HG03060 (cell line): Measurements from ENCODE around the gene SIX2.
"Not testable (repeated sequence)": the region's sequence is repeated elsewhere in the genome, so short reads cannot be mapped to it uniquely, and the experiment has no call there.

Experiments used
- ATAC-seq: cut with Tn5 transposase; IDR thresholded peaks from one replicate; pipeline ENCODE4 v1.9.1; 2021; ENCODE audit warnings: low read depth, moderate number of reproducible peaks; ENCODE audit not compliant: unreplicated experiment

The SIX2 gene

DNA sequence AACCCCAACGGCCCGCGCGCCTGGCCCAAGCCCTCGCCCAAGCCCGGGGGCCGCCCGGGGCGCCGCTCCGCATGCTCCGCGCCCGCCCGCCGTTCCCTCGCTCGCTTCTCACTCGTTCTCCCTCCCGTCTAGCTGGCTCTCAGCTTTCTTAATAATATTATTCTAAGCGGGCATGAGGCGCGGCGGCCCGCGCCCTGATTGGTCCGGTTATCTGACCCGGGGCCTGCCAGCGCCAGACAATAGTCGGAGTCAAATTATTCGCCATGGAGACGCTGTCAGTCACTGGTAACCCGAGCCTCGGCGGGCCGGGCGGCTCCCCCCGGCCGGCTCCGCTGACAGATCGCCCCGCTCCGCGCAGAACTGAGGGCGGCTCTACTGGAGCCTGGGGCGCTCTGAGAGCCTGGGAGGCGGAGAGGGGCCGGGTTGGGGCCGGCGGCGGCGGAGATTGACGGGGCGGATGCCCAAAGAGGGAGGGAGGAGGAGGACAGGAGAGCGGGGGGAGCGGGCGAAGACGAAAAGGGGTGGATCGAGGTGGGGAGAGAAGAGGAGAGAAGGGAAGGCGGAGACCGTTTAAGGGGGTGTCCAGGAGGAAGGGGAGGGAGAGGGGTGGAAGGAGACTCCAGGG, at the start of gene SIX2:
Gene SIX2 (minus strand): TSS at position 150 of the 625 bp plus-strand sequence. CDS start 342 bp downstream, outside the sequence.
- ATAC-seq = no peak

DNA sequence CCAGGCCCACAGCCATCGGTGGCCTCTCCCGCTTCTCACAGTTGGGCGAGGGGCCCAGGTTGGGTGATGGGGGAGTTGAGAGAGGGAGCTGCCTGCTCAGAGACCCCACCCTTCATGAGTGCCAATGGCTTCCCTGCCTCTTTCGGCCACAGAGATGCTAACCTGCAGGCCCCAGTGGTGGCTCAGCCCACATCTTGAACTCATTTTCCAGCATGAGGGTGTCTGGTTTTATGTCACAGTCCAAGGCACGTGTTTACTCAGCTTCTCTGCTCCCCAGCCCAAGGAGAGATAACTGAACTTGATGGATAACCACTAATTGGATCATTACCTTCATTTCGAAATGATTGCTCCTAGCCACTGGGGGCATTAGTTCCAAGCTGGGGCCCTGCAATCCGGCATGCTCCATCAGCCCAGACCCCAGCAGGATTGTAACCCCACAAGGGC, 45.9 kb upstream of the SIX2 start:
- ATAC-seq = no peak

DNA sequence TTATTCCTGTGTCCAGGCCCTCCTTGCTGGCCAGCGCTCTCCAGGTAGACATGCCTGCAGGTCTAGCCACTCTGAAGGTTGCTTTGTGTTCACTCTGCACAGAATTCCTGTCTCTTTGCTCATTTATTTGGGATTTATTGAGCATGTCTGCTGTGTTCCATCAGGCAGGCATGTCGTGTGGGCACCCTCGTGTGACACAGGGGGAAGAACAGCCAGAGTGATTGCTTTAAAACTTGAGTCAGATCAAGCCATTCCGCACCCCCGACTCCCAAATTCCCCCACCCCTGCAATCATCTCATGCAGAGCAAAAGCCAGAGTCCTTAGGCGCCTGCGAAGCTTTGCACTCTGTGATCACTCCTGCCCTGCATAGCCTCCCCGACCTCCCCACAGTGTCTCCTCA, 44.7 kb upstream of the SIX2 start:
- ATAC-seq = no peak

DNA sequence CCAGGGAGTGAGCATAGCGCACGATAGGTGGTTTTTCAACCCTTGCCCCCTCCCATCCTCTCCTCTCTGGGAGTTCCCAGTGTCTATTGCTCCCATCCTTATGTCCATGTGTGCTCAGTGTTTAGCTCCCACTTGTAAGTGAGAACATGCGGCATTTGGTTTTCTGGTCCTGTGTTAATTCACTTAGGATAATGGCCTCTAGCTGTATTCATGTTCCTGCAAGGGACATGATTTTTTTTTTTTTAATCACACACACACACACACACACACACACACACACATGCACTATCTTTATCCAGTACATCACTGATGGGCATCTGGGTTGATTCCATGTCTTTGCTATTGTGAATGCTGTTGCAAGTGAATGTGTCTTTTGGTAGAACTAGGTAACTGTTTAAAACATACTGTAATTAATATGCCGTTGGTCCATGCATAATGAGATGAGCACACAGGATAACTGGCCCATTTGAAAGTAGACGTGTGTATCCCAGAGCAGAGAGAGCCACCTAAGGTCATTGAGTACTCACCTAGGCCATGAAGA, 43.2 kb upstream of the SIX2 start:
- no peak for ATAC-seq

DNA sequence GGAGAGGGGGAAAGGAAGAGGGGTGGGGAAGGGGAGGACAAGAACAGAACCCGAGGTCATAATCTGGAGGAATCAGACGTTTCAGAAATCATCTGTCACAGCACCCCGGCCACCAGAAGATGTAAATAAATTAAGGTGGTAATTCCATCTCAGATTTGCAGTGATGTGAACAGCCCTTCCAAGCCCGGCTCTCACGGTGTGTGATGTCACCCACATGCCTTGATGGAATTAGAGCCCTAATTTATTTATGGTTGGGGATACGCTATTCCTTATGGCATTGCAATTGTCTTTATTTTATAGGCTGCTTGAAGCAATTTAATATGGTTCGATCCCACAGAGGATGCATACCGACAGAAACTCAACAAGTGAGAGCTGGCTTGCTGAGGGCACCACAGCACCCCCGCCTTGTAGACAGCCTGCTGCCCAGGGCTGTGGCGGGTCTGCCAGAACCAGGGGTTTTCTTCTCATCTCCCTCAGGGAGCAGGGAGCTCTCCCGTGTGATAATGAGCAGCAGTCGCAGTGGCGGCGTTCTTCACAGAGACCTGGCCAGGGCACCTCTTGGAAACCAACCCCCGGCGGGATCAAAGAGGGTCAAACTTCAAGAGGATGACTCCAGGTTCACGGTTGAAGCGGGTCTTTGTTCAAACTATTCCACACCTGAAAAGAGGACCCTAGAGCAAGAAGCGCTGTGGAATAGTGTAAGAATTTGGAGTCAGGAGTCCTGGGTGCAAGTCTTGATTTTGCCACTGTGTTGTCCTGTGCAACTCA, 40.5 kb upstream of the SIX2 start:
- ATAC-seq = no peak

DNA sequence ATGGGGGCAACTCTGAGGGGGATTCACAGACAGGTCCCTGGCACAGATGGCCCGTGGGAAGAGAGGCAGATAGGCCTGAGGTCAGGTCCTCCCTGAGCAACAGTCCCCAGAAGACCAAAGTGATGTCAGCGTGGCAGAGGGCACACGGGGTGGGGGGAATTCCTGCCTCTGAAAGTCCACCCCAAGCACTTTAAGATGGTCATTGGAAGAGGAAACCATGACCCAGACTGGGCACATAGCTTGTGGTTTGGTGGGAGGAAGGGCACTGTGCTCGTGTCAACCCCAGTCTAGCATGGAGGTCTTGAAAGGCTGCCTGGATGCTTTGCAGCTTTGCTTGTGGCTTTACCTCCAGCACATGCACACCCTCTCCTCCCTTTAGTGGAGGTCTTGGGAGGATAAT, 38.0 kb upstream of the SIX2 start:
- ATAC-seq = no peak

DNA sequence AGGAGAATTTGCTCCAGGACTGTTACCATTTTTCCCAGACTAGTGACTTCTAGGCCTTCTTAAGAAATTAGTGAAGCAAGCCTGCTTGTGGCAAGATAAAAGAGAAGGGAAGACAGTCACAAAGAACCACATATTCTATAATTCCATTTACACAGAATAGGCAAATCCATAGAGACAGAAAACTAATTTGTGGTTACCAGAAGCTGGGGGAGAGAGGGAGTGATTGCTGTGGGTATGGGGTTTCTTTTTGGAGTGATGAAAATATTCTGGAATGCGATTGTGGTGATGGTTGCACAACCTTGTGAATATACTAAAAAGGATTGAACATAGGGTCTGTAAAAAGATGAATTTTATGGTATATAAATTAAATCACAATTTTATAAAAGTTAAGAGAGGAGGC, 37.5 kb upstream of the SIX2 start:
- no peak for ATAC-seq

DNA sequence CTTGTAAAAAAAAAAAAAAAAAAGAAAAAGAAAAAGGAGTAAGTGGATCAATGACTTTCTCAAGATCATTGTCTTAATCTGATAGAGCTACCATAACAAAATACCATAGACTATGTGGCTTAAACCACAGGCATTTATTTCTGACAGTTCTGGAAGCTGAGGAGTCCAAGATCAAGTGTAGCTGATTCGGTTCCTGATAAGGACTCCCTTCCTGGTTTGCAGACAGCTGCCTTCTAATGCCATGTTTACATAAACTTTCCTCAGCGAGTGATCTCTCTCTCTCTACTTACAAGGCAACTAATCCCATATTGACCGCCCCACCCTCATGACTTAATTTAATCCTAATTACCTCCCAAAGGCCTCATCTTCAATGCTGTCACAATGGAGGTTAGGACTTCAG, 36.5 kb upstream of the SIX2 start:
- ATAC-seq = no peak

DNA sequence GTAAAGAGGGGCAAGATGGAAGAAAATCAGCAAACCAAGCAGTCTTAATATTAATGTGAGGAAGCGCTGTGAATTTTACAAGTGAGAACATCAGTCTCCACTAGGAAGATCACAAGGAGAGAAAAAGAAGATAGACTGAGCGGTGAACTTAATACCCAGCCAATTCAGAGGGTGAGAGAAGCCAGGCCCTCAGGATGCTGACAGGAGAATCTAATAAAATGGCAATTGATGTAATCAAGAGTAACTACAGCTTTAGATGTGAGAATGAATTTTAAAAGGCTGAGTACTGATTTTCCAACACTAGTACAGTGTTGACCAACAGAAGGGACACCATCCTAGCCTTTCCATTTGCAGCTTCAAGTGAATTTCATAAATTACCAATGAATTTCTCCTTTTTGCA, 35.7 kb upstream of the SIX2 start:
- no peak for ATAC-seq

DNA sequence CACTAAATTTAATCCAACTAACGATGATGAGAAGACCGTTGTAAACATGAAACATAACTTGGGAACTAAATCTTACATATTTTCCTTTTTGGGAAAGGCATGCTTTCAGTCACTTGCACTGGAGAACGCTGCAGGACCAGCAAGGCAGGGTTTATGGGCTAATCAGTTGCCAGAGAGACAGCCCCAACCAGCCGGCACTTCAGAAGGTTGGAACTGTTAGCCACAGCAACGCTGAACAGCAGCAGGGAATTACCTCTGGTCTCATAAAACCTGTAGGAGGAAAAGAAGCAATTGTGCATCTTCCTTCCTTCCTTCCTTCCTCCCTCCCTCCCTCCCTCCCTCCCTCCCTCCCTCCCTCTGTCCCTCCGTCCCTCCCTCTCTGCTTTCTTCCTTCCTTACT, 33.9 kb upstream of the SIX2 start:
- no peak for ATAC-seq

DNA sequence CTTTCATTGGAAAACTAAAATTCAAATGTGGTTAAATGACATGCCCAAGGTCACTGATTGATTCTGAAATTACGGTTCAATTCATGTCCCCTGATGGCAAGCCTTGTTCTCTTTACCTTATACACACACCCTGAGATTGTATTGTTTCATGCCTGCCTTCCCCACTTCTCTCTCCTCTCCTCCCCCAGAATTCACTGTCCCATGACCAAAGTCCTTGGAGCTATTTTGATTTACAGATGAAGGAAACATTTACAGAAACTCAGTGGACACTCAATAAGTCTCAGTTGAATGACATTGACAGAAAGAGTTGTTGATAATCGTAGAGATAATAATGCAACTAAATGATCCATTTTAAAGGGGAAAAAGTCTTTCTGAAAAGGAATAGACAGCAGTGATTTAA, 33.1 kb upstream of the SIX2 start:
- ATAC-seq = no peak

DNA sequence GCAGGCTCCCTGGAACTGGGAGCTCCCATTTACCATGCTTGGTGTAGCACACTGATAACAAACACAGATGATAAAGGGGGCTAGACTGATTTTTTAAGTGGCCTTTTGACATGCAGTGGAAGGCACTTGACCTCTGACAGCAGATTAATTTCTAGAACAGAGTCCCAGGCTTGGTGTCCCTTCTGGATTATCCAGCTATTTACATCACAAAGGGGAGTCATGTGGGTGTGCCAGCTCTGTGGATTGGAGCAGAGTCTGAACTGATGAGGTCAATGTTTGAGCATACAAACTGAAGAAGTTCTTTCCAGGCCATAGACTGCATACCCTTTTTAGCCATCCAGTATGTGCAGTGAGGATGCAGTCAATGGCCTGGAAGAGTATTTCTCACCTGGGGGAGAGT, 31.5 kb upstream of the SIX2 start:
- no peak for ATAC-seq

DNA sequence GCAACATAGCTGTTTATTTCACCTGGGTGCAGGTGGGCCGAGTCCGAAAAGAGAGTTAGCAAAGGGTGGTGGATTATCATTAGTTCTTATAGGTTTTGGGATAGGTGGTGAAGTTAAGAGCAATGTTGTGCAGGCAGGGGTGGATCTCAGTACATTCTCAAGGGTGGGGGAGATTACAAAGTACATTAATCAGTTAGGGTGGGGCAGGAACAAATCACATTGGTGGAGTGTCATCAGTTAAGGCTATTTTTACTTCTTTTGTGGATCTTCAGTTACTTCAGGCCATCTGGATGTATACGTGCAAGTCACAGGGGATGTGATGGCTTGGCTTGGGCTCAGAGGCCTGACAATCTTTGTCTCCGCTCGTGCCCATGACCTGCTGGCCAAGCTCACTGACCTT, 30.6 kb upstream of the SIX2 start:
- ATAC-seq = not testable (repeated sequence)

DNA sequence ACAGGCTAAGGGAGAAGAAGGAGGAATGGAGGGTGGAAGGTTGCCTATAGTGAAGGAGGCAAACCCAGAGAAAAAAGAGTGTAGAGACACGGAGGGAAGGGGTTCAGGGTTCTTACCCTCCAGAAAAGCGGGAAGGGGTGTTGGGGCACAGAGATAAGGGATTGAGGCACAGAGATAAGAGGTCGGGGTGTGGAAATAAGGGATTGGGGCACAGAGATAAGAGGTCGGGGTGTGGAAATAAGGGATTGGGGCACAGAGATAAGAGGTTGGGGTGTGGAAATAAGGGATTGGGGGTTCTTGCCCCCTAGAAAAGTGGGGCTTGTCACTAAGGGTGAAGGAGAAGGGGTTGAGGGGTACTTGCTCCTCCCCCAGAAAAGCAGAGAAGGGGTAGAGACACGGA, 29.6 kb upstream of the SIX2 start:
- ATAC-seq = not testable (repeated sequence)

DNA sequence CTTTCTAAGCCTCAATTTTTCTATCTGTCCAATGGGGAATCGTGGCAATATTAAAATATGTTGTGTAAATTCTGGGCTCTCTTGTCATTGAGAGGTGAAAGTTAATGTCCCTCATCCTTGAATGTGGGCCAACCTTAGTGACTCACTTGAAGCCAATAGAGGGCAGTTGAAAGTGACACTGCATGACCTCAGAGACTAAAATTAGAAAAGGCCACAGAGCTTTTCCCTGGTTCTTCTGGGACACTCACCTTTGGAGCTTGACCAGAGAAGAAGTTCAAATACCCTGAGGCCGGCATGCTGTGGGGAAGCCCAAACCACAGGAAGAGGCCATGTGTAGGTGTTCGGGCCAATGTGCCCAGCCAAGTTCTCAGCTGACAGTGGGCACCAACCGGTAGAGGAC, 24.1 kb upstream of the SIX2 start:
- no peak for ATAC-seq

DNA sequence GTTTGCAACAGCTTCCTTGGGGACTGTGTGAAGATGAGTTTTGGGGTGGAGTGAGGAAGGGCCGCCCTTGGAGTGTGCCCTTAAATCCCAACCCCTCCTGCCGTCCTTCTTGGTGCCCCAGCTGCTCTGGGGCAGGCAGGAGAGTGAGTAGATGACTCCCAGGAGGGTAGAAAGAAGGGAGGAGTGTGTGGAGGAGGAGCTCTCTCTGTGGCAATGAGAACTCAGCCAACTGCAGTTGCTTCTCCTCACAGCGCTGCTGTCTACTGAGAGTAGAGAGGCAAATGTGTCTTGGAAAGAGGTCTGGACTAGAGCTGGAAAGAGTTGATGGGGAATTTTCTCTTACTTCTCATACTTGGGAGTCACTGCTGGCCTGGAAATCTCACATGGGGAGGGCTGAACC, 21.8 kb upstream of the SIX2 start:
- no peak for ATAC-seq

DNA sequence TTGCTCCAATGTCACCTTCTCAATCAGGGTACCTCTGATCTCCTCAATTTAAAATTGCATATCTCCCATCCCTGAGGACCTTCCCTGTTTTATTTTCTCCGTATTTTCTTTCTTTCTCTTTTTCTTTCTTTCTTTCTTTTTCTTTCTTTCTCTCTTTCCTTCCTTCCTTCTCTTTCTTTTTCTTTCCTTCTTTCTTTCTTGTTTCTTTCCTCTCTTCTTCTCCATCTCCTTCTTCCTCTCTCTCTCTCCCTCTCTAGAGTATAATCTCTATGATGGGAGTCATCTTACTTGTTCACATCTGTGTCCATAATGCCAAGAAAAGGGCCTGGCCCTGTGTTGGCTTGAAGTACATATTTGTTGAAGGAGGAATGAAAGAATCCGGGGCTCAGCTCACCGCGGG, 21.3 kb upstream of the SIX2 start:
- no peak for ATAC-seq

DNA sequence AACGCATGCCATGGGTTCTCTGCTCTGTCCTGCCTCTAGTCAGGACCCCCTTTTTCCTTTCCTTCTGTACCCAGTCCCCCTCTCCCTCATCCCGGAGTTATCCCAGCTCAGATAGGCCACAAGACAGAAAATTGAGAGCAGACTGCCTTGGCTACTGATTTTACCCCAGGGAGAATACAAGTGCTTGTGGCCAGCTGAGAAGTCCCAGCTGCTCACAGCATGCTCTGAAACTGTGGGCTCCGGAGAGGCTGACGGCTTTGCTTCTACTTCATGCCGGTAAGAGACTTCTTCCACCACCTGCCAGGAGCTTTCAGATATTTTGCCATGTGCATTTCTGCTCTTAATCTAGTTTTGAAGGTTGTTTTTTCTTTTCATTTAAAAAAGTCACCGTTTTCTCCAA, 20.0 kb upstream of the SIX2 start:
- ATAC-seq = no peak

DNA sequence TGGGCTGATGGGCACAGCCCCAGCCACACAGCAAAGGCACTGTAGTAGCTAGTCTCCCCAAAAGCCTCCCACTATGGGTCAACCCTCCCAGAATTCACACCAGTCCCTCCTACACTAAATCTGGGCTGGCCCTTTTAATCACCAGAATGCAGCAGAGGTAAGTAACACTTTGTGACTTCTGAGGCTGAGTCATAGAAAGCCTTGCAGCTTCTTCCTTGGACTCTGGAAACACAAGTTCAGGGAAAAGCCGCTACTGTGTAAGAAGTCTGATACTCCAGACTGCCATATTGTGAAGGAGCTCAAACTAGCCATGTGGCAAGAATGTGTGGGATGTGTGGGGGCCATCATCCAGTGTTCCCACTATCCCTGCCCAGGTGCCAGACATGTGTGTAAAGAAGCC, 19.0 kb upstream of the SIX2 start:
- no peak for ATAC-seq

DNA sequence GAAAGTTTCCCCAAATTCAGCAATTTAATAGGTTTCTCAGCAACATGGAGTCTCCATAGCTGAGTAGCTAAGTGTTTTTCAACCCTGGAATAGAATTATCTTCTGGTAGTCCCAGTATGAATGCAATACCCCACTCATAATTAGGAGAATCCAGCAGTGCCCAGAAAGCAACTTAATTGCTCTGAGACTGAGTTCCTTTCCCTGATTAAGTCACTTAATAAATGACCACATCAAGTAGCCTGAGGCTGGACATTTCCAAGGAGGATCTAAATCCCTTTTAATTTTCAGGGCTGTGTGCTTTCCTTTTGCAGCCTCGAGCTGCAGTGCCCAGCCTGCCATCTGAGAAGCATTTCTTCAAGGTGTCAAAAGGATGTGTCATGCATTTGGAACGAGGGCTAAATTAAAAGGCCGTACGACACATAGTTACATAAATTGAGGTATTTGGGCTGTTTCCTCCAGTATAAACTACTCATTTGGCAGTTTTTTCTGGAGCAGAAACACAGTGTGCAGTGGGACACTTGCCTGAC, 17.7 kb upstream of the SIX2 start:
- ATAC-seq = no peak

DNA sequence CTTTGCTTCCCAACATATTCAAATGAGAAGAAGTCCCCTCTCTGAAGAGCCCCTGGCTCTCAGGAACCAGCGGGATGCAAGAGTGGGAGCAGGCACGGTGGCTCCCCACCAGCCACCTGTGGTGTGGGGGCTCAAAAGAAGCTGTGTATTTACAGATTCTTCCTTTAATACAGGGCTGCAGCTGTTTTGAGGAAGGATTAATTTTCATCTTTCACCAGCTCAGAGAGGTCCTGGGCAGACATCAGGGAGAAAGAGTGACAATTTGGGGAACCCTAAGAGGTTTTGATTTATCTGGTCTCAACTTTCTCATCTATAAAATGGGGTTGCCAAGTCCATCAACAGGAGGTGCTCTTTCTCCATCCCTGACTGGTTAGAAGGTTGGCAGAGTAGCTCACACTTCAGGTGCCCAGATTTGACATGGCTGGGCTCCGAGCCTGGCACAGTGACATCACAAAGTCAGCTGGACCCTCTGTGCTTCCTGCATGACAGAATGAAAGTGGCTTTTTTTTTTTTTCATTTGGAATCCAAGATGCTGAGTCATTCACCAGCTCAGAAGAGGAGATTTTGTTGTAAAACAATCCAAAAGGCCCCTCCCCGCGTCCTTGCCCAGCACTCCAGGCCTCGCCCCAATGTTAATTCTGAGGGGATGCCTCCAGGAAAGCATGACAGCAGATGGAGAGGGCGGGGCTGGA, 15.5 kb upstream of the SIX2 start:
- ATAC-seq = no peak
